HG02970 (cell line): ENCODE data around the gene LRFN4.

ENCODE experiments used
- ATAC-seq: cut with Tn5 transposase; IDR thresholded peaks from one replicate; pipeline ENCODE4 v1.9.1; 2021; ENCODE audit warnings: mild to moderate bottlenecking, moderate library complexity, moderate number of reproducible peaks; ENCODE audit not compliant: unreplicated experiment, low FRiP score

LRFN4 gene

GRCh38 chr11:66885950-66886440 lies 29.1 kb downstream of the LRFN4 start:
- ATAC-seq = no peak

GRCh38 chr11:66886671-66887221 lies 29.9 kb downstream of the LRFN4 start:
- no peak for ATAC-seq

- ATAC-seq = no peak
These were observed 30.7 kb downstream of the LRFN4 start for GRCh38 chr11:66887526-66887925.

GRCh38 chr11:66888282-66888681 lies 31.4 kb downstream of the LRFN4 start:
- no peak for ATAC-seq

GRCh38 chr11:66889960-66890359 lies 33.1 kb downstream of the LRFN4 start:
- no peak for ATAC-seq

- ATAC-seq = no peak
These were observed 35.2 kb downstream of the LRFN4 start for GRCh38 chr11:66891851-66892660.

GRCh38 chr11:66892911-66893310 lies 36.0 kb downstream of the LRFN4 start:
- no peak for ATAC-seq

GRCh38 chr11:66894141-66894540 lies 37.3 kb downstream of the LRFN4 start:
- no peak for ATAC-seq

GRCh38 chr11:66901964-66902390 lies 45.1 kb downstream of the LRFN4 start:
- no peak for ATAC-seq

- ATAC-seq = no peak
These were observed 45.8 kb downstream of the LRFN4 start for GRCh38 chr11:66902486-66903177.

- ATAC-seq = no peak
These were observed 47.2 kb downstream of the LRFN4 start for GRCh38 chr11:66904055-66904454.

- no peak for ATAC-seq
These were observed 47.7 kb downstream of the LRFN4 start for GRCh38 chr11:66904561-66904960.

GRCh38 chr11:66904981-66905521 lies 48.2 kb downstream of the LRFN4 start:
- ATAC-seq = no peak

GRCh38 chr11:66905631-66906030 lies 48.8 kb downstream of the LRFN4 start:
- ATAC-seq = no peak

GRCh38 chr11:66906061-66906733 lies 49.3 kb downstream of the LRFN4 start:
- no peak for ATAC-seq

GRCh38 chr11:66907751-66908630 lies 51.1 kb downstream of the LRFN4 start:
- ATAC-seq = no peak

GRCh38 chr11:66909181-66909580 lies 52.3 kb downstream of the LRFN4 start:
- ATAC-seq = no peak

GRCh38 chr11:66910016-66910415 lies 53.2 kb downstream of the LRFN4 start:
- ATAC-seq = no peak
